ENCODE measurements around the gene NIPBL. TPM values are rescaled to one million over a fixed set of nuclear protein-coding genes. Genes with fewer than 3 reads are reported as not detected.

NIPBL gene
- total and polyA plus RNA-seq, 4 experiments from 2014 or later, result 3.8 to 110 (median 74.4) TPM

DNA sequence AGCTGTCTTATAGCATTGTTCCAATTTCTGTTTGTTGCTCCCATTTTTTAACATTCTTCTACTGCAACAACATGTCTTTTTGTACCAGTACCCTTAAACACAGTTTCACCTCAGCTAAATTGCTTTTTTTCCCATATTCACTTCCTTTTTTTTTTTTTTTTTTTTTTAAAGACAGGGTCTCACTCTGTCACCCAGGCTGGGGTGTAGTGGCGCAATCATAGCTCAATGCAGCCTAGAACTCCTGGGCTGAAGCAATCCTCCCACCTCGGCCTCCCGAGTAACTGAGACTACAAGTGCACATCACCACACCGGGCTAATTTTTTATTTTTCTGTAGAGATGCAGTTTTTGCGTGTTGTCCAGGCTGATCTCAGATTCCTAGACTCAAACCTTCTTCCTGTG, 161.3 kb downstream of the NIPBL start:
- no peak overlapping the region for H3K4me3 ChIP-seq (ENCODE audit: low read length in 2 of 2)
- DNase-seq, result no peak
- H3K9me3 ChIP-seq (ENCODE audit: control insufficient read depth in 1 of 2, low read length in 2 of 2), result no peaks in the 10 kb centered on the region
- no peaks in the 10 kb centered on the region for H3K27me3 Mint-ChIP-seq
- peaks cover 18 to 40% of the 10 kb centered on the region in 2 donors for H3K36me3 Mint-ChIP-seq
- intact Hi-C loops (cut with micrococcal nuclease), result no loop called here
- H3K27me3 ChIP-seq (ENCODE audit: insufficient read depth, low read length), result no peaks in the 10 kb centered on the region
- no peaks in the 10 kb centered on the region for H3K4me1 ChIP-seq (ENCODE audit: insufficient read depth, low read length)
- no peak overlapping the region for H3K4me3 Mint-ChIP-seq
- no peaks in the 10 kb centered on the region for H3K4me1 Mint-ChIP-seq
- no peak overlapping the region for H3K27ac ChIP-seq (ENCODE audit: low read depth, low read length)
- H3K9me3 Mint-ChIP-seq, result peaks cover 0 to 2% (median 0%) of the 10 kb centered on the region in 8 donors
- ChIA-PET POLR2A (ENCODE audit: partially characterized antibody) (no interaction called here), CTCF (ENCODE audit: partially characterized antibody) (interaction anchor here (0.6 to 0.7 kb wide), 2 partner anchors 14 to 32 kb away, joined by 3 read pairs; no protein-coding TSS in a partner anchor)
- peak overlapping the region in 1 of 7 donors; percentile 11 for H3K27ac Mint-ChIP-seq
- H3K36me3 ChIP-seq (ENCODE audit: insufficient read depth, low read length), result no peaks in the 10 kb centered on the region

DNA sequence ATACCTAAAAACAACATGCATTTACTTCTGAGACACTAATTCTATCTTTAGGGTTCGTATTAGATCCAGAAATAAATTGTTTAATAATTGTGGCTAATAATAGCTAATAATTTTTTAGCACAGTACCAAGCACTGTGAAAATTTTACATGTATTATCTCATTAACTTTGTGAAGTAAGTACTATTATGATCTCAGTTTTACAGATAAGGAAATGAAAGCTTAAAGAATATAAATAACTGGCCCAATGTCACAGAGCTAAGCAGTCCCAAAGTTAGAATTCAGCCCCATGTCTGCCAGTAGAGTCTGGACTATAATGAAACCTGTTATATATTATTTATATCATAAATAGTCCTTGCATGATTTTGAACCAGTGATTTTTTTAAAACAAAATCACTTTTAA, 163.3 kb downstream of the NIPBL start:
- DNase-seq, result no peak
- H3K27me3 Mint-ChIP-seq, result no peaks in the 10 kb centered on the region
- H3K4me3 Mint-ChIP-seq, result no peak overlapping the region
- intact Hi-C loops (cut with micrococcal nuclease), result no loop called here
- H3K4me1 Mint-ChIP-seq, result no peaks in the 10 kb centered on the region
- H3K9me3 Mint-ChIP-seq, result peaks cover 0 to 2% (median 0%) of the 10 kb centered on the region in 8 donors
- no peak overlapping the region for H3K27ac Mint-ChIP-seq
- ChIA-PET POLR2A (ENCODE audit: partially characterized antibody) (no interaction called here), CTCF (ENCODE audit: partially characterized antibody) (interaction anchor here (0.7 kb wide), 1 partner anchor 349 kb away, joined by 4 read pairs; no protein-coding TSS in a partner anchor)
- Histone ChIP-seq H3K9me3 (ENCODE audit: control insufficient read depth in 1 of 2, low read length in 2 of 2) (no peaks in the 10 kb centered on the region), H3K4me1 (ENCODE audit: insufficient read depth, low read length) (no peaks in the 10 kb centered on the region), H3K27ac (ENCODE audit: low read depth, low read length) (no peak overlapping the region), H3K36me3 (ENCODE audit: insufficient read depth, low read length) (peaks cover 6% of the 10 kb centered on the region), H3K4me3 (ENCODE audit: low read length in 2 of 2) (no peak overlapping the region), H3K27me3 (ENCODE audit: insufficient read depth, low read length) (no peaks in the 10 kb centered on the region)
- H3K36me3 Mint-ChIP-seq, result peaks cover 25 to 38% of the 10 kb centered on the region in 2 donors

DNA sequence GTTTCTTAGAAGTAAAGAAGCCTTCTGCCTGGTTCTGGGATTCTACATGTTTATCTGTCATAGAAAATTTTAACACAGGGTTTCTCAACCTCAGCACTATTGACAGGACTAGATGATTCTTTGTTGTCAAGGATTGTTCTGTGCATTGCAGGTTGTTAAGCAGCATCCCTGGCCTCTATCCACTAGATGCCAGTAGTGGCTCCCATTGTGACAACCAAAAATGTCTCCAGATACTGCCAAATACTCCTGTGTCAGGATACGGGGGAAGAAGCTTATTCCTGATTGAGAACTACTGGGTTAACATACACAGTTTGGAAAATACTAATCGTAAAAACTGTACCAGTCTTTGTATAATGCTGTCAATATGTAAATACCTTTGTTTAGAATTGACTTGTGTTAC, 167.1 kb downstream of the NIPBL start:
- peaks cover 31 to 46% of the 10 kb centered on the region in 2 donors for H3K36me3 Mint-ChIP-seq
- peak overlapping the region in 2 of 7 donors; percentile 12 to 27 for H3K27ac Mint-ChIP-seq
- no peaks in the 10 kb centered on the region for H3K9me3 ChIP-seq (ENCODE audit: control insufficient read depth in 1 of 2, low read length in 2 of 2)
- H3K4me1 ChIP-seq (ENCODE audit: insufficient read depth, low read length), result no peaks in the 10 kb centered on the region
- intact Hi-C loops (cut with micrococcal nuclease), result no loop called here
- no peak overlapping the region for H3K27ac ChIP-seq (ENCODE audit: low read depth, low read length)
- ChIA-PET POLR2A (ENCODE audit: partially characterized antibody) (no interaction called here), CTCF (ENCODE audit: partially characterized antibody) (interaction anchor here (1.2 kb wide), 1 partner anchor 336 kb away, joined by 3 read pairs; the partner anchor contains the start of gene WDR70)
- H3K4me1 Mint-ChIP-seq, result no peaks in the 10 kb centered on the region
- no peaks in the 10 kb centered on the region for H3K27me3 Mint-ChIP-seq
- no peaks in the 10 kb centered on the region for H3K27me3 ChIP-seq (ENCODE audit: insufficient read depth, low read length)
- no peak overlapping the region for H3K4me3 ChIP-seq (ENCODE audit: low read length in 2 of 2)
- H3K36me3 ChIP-seq (ENCODE audit: insufficient read depth, low read length), result peaks cover 22% of the 10 kb centered on the region
- H3K9me3 Mint-ChIP-seq, result peaks cover 0 to 2% (median 0%) of the 10 kb centered on the region in 8 donors
- H3K4me3 Mint-ChIP-seq, result no peak overlapping the region
- no peak for DNase-seq

DNA sequence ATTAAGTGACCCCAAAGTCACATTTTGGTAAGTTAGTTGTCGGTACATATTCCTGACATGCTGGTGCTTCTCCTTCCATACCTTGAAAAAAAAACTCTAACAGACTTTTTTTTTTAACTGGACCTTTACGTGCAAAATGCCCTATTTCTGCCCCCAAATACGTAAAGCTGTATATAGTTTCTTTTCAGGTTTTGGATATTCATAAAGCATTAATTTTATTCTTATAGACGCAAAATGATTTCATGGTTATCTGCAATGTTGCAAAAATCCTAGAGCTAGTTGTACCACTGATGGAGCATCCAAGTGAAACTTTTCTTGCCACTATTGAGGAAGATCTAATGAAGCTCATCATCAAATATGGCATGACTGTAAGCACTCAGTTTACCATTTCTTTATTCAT, 167.6 kb downstream of the NIPBL start:
- no peaks in the 10 kb centered on the region for H3K4me1 ChIP-seq (ENCODE audit: insufficient read depth, low read length)
- H3K27ac ChIP-seq (ENCODE audit: low read depth, low read length), result no peak overlapping the region
- POLR2A ChIA-PET (ENCODE audit: partially characterized antibody), result no interaction called here
- intact Hi-C loops (cut with micrococcal nuclease), result no loop called here
- no peaks in the 10 kb centered on the region for H3K4me1 Mint-ChIP-seq
- no peak overlapping the region for H3K4me3 ChIP-seq (ENCODE audit: low read length in 2 of 2)
- no peaks in the 10 kb centered on the region for H3K9me3 ChIP-seq (ENCODE audit: control insufficient read depth in 1 of 2, low read length in 2 of 2)
- no peaks in the 10 kb centered on the region for H3K27me3 Mint-ChIP-seq
- no peaks in the 10 kb centered on the region for H3K27me3 ChIP-seq (ENCODE audit: insufficient read depth, low read length)
- DNase-seq, result no peak
- peaks cover 0 to 2% (median 0%) of the 10 kb centered on the region in 8 donors for H3K9me3 Mint-ChIP-seq
- peaks cover 34 to 50% of the 10 kb centered on the region in 2 donors for H3K36me3 Mint-ChIP-seq
- H3K4me3 Mint-ChIP-seq, result no peak overlapping the region
- peaks cover 26% of the 10 kb centered on the region for H3K36me3 ChIP-seq (ENCODE audit: insufficient read depth, low read length)
- no peak overlapping the region for H3K27ac Mint-ChIP-seq
- CTCF ChIA-PET (ENCODE audit: partially characterized antibody), result interaction anchor here (1.2 kb wide), 1 partner anchor 335 kb away, joined by 3 read pairs; the partner anchor contains the start of gene WDR70

DNA sequence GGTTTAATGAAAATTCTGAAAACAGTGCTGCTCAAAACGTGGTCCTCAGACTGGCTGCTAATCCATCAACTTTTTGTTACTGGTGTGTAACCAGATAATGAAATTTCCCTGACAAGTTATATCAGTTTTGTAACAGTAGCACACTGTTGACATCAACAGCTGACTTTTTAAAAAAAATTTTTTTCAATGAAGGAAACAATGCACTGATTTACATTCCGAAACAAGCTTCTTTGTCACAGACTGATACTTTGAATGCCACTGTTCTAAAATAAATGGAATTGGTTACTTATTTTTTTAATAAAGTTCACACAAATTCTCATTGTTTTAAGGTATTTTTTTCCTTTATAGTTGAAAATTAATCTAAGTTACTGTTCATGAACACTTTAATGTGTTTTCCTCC, 169.1 kb downstream of the NIPBL start:
- Mint-ChIP-seq H3K27ac (no peak overlapping the region), H3K36me3 (peaks cover 45 to 58% of the 10 kb centered on the region in 2 donors), H3K4me3 (no peak overlapping the region), H3K4me1 (no peaks in the 10 kb centered on the region), H3K9me3 (peaks cover 0 to 2% (median 0%) of the 10 kb centered on the region in 8 donors), H3K27me3 (no peaks in the 10 kb centered on the region)
- H3K27me3 ChIP-seq (ENCODE audit: insufficient read depth, low read length), result no peaks in the 10 kb centered on the region
- no peak overlapping the region for H3K27ac ChIP-seq (ENCODE audit: low read depth, low read length)
- DNase-seq, result no peak
- ChIA-PET POLR2A (ENCODE audit: partially characterized antibody) (no interaction called here), CTCF (ENCODE audit: partially characterized antibody) (no interaction called here)
- intact Hi-C loops (cut with micrococcal nuclease), result no loop called here
- no peaks in the 10 kb centered on the region for H3K4me1 ChIP-seq (ENCODE audit: insufficient read depth, low read length)
- H3K36me3 ChIP-seq (ENCODE audit: insufficient read depth, low read length), result peaks cover 34% of the 10 kb centered on the region
- no peak overlapping the region for H3K4me3 ChIP-seq (ENCODE audit: low read length in 2 of 2)
- H3K9me3 ChIP-seq (ENCODE audit: control insufficient read depth in 1 of 2, low read length in 2 of 2), result no peaks in the 10 kb centered on the region

DNA sequence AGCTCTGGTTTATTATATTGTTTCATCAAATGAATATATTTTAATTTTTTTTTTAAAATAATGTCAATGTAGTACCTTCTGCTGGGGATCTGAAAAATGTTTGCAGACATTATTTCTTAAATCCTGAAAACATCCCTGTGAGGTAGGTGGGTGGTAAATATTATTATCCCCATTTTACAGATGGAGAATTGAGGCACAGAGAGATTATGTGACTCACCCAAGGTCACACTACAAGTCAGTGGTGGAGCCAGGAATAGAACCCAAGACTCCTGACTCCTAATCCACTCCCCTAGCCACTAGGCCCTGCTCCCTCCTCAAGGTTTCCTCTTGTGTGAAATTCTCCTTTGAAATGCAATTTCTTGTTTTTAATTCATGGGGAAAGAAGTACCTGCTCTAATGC, 171.4 kb downstream of the NIPBL start:
- Histone ChIP-seq H3K4me1 (ENCODE audit: insufficient read depth, low read length) (no peaks in the 10 kb centered on the region), H3K9me3 (ENCODE audit: control insufficient read depth in 1 of 2, low read length in 2 of 2) (no peaks in the 10 kb centered on the region), H3K36me3 (ENCODE audit: insufficient read depth, low read length) (peaks cover 52% of the 10 kb centered on the region), H3K4me3 (ENCODE audit: low read length in 2 of 2) (no peak overlapping the region), H3K27ac (ENCODE audit: low read depth, low read length) (no peak overlapping the region), H3K27me3 (ENCODE audit: insufficient read depth, low read length) (no peaks in the 10 kb centered on the region)
- Mint-ChIP-seq H3K27me3 (no peaks in the 10 kb centered on the region), H3K36me3 (peaks cover 45 to 71% of the 10 kb centered on the region in 2 donors), H3K4me1 (no peaks in the 10 kb centered on the region), H3K9me3 (no peaks in the 10 kb centered on the region), H3K27ac (peak overlapping the region in 1 of 7 donors; percentile 31), H3K4me3 (no peak overlapping the region)
- no peak for DNase-seq
- CTCF ChIA-PET (ENCODE audit: partially characterized antibody), result no interaction called here
- intact Hi-C loops (cut with micrococcal nuclease), result no loop called here
- POLR2A ChIA-PET (ENCODE audit: partially characterized antibody), result no interaction called here

DNA sequence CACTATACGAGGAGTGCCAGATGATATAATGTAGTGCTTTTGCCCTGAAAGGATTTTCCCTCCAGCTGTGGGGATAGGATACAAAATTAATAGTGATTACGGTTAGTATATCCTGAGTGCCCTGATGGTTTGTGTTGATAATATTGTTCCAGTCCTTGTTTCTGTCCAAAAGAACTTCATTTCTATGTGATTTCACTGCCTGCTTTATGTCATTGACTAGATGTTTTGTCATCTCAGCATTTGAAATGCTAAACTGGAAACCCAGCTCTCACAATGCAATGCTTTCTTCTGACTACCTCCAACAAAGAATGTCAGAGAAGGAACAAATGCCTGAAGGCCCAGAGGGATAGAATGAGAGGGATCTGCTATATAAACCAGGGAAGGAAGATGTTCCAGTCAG, 177.8 kb downstream of the NIPBL start:
- Mint-ChIP-seq H3K27ac (no peak overlapping the region), H3K4me3 (no peak overlapping the region), H3K4me1 (no peaks in the 10 kb centered on the region), H3K36me3 (peaks cover 38 to 81% of the 10 kb centered on the region in 2 donors), H3K27me3 (no peaks in the 10 kb centered on the region), H3K9me3 (no peaks in the 10 kb centered on the region)
- Histone ChIP-seq H3K36me3 (ENCODE audit: insufficient read depth, low read length) (peaks cover 45% of the 10 kb centered on the region), H3K27me3 (ENCODE audit: insufficient read depth, low read length) (no peaks in the 10 kb centered on the region), H3K9me3 (ENCODE audit: control insufficient read depth in 1 of 2, low read length in 2 of 2) (no peaks in the 10 kb centered on the region), H3K4me3 (ENCODE audit: low read length in 2 of 2) (no peak overlapping the region), H3K27ac (ENCODE audit: low read depth, low read length) (no peak overlapping the region), H3K4me1 (ENCODE audit: insufficient read depth, low read length) (no peaks in the 10 kb centered on the region)
- POLR2A ChIA-PET (ENCODE audit: partially characterized antibody), result no interaction called here
- intact Hi-C loops (cut with micrococcal nuclease), result no loop called here
- DNase-seq, result no peak
- CTCF ChIA-PET (ENCODE audit: partially characterized antibody), result no interaction called here
